Liver (tissue), 9 donors: ENCODE results near the gene SHROOM1. TPM values are rescaled to one million over a fixed set of nuclear protein-coding genes. Genes with fewer than 3 reads are reported as not detected.

Experiments used
- DNase-seq: peaks from one replicate; pipeline ENCODE4 v3.0.0-alpha.2; 2017; ENCODE audit warnings: low spot score
- H3K27ac ChIP-seq, 2 donors: one replicate each; pipeline ENCODE4 v1.7.0; 2013; ENCODE audit warnings: inconsistent platforms in 2 of 2, low read length in 2 of 2, control low read depth in 1 of 2, low read depth in 1 of 2, mild to moderate bottlenecking in 1 of 2
- H3K27me3 ChIP-seq, 4 donors: one replicate each; pipeline versions ENCODE4 v1.6.1 to v1.7.0; 2013; ENCODE audit warnings: low read length in 3 of 4, inconsistent platforms in 1 of 4, mild to moderate bottlenecking in 1 of 4, moderate library complexity in 1 of 4; ENCODE audit not compliant: control insufficient read depth in 4 of 4, insufficient read depth in 4 of 4
- H3K36me3 ChIP-seq, 4 donors: one replicate each; pipeline versions ENCODE4 v1.6.1 to v1.7.0; 2013; ENCODE audit warnings: low read length in 3 of 4, mild to moderate bottlenecking in 3 of 4, low read depth in 1 of 4, moderate library complexity in 1 of 4; ENCODE audit not compliant: control insufficient read depth in 4 of 4, insufficient read depth in 3 of 4
- H3K4me1 ChIP-seq, 4 donors: one replicate each; pipeline versions ENCODE4 v1.6.1 to v1.7.0; 2013; ENCODE audit warnings: low read length in 3 of 4, mild to moderate bottlenecking in 3 of 4, moderate library complexity in 1 of 4; ENCODE audit not compliant: control insufficient read depth in 4 of 4, insufficient read depth in 4 of 4
- H3K4me3 ChIP-seq, 3 donors: one replicate each; pipeline versions ENCODE4 v1.6.1 to v1.7.0; 2013; ENCODE audit warnings: low read length in 3 of 3, control low read depth in 1 of 3, low read depth in 1 of 3, mild to moderate bottlenecking in 1 of 3
- H3K9ac ChIP-seq, 2 donors: one replicate each; pipeline ENCODE4 v1.7.0; 2013; ENCODE audit warnings: low read length in 2 of 2, mild to moderate bottlenecking in 2 of 2, moderate library complexity in 2 of 2, control low read depth in 1 of 2, low read depth in 1 of 2
- H3K9me3 ChIP-seq, 4 donors: one replicate each; pipeline versions ENCODE4 v1.6.1 to v1.7.0; 2013; ENCODE audit warnings: low read length in 3 of 4; ENCODE audit not compliant: control insufficient read depth in 4 of 4
- GABPA ChIP-seq, 2 donors: IDR thresholded peaks in 1 of 2; conservative IDR thresholded peaks in 1 of 2; 2 replicates each; pipeline ENCODE4 v1.6.1; 2016; ENCODE audit warnings: antibody characterized with exemption in 2 of 2, mild to moderate bottlenecking in 1 of 2, moderate library complexity in 1 of 2
- HNF4A ChIP-seq, 2 donors: conservative IDR thresholded peaks; 2 replicates each; pipeline ENCODE4 v1.6.1; 2016; ENCODE audit warnings: antibody characterized with exemption in 2 of 2, mild to moderate bottlenecking in 2 of 2
- JUND ChIP-seq, 2 donors: IDR thresholded peaks; 2 replicates each; pipeline ENCODE4 v1.6.1; 2016; ENCODE audit warnings: antibody characterized with exemption in 2 of 2
- RAD21 ChIP-seq, 2 donors: IDR thresholded peaks; 2 replicates each; pipeline ENCODE4 v1.6.1; 2016; ENCODE audit warnings: antibody characterized with exemption in 2 of 2, mild to moderate bottlenecking in 2 of 2
- SP1 ChIP-seq: IDR thresholded peaks from 2 replicates; pipeline ENCODE4 v1.6.1; 2018; ENCODE audit warnings: antibody characterized with exemption, mild to moderate bottlenecking
- YY1 ChIP-seq: IDR thresholded peaks from 2 replicates; pipeline ENCODE4 v1.6.1; 2016; ENCODE audit warnings: antibody characterized with exemption, mild to moderate bottlenecking
- WGBS: extraction: QIAGEN DNeasy Blood & Tissue Kit; methylation state at CpG from one replicate; pipeline ENCODE4 v1.1.7; 2013; 5-methylcytosine and 5-hydroxymethylcytosine counted together
- polyA plus RNA-seq, 2 donors: library from polyadenylated mRNA; stranded (reverse) in 1 of 2; unstranded in 1 of 2; fragments of 200-250 nt in 1 of 2; fragments of >200 nt in 1 of 2; fragmentation: Nextera tagmentation in 1 of 2; extraction: Ambion mirVana in 1 of 2; gene quantifications; one replicate each; pipeline versions ENCODE4 v1.2.1 to v1.2.3, GENCODE V29; 2013 to 2015
- total RNA-seq, 2 donors: library from RNA; depleted of rRNA; stranded (reverse); fragments of >200 nt; gene quantifications; one replicate each; pipeline ENCODE4 v1.2.3, GENCODE V29; 2014
- TF ChIP-seq, protein P1 (sequence below): IDR thresholded peaks from 2 replicates; pipeline ENCODE4 v1.6.1; 2016; ENCODE audit warnings: antibody characterized with exemption, mild to moderate bottlenecking
- TF ChIP-seq, protein P2 (sequence below): IDR thresholded peaks from 2 replicates; pipeline ENCODE4 v1.6.1; 2016; ENCODE audit warnings: antibody characterized with exemption
- TF ChIP-seq, protein P3 (sequence below): IDR thresholded peaks from 2 replicates; pipeline ENCODE4 v1.6.1; 2016; ENCODE audit warnings: antibody characterized with exemption
- TF ChIP-seq, protein P4 (sequence below): IDR thresholded peaks from 2 replicates; pipeline ENCODE4 v1.6.1; 2016; ENCODE audit warnings: antibody characterized with exemption
- donor health status: healthy.
- donor health status: healthy.
- donor health status: healthy.
- donor health status: healthy.
- donor health status: healthy.

SHROOM1 gene
- total and polyA plus RNA-seq, 4 donors: 6.1 to 28.5 (median 18.3) TPM

DNA sequence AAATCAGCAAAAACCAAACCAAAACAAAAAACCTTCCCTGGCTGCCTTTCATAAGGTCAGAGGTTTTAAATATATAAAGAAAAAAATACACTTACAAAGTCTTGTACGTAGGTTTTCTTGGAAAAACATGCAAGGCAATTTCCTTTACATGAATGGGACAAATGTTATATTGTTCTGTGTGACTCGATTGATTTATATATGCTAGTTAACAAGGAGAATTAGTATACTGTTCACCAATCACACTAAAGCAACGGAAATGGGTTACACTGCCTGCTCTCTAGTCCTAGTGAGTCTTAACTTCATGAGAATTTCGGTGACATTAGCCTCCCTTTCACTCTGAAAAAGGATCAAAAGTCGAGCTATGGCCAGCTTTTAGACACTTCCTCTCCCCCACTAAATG lies 30.3 kb upstream of the SHROOM1 start (continued):
- TF ChIP-seq, protein P1, sequence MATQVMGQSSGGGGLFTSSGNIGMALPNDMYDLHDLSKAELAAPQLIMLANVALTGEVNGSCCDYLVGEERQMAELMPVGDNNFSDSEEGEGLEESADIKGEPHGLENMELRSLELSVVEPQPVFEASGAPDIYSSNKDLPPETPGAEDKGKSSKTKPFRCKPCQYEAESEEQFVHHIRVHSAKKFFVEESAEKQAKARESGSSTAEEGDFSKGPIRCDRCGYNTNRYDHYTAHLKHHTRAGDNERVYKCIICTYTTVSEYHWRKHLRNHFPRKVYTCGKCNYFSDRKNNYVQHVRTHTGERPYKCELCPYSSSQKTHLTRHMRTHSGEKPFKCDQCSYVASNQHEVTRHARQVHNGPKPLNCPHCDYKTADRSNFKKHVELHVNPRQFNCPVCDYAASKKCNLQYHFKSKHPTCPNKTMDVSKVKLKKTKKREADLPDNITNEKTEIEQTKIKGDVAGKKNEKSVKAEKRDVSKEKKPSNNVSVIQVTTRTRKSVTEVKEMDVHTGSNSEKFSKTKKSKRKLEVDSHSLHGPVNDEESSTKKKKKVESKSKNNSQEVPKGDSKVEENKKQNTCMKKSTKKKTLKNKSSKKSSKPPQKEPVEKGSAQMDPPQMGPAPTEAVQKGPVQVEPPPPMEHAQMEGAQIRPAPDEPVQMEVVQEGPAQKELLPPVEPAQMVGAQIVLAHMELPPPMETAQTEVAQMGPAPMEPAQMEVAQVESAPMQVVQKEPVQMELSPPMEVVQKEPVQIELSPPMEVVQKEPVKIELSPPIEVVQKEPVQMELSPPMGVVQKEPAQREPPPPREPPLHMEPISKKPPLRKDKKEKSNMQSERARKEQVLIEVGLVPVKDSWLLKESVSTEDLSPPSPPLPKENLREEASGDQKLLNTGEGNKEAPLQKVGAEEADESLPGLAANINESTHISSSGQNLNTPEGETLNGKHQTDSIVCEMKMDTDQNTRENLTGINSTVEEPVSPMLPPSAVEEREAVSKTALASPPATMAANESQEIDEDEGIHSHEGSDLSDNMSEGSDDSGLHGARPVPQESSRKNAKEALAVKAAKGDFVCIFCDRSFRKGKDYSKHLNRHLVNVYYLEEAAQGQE: no peak
- TF ChIP-seq, protein P2, sequence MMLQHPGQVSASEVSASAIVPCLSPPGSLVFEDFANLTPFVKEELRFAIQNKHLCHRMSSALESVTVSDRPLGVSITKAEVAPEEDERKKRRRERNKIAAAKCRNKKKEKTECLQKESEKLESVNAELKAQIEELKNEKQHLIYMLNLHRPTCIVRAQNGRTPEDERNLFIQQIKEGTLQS: no peak
- TF ChIP-seq HNF4A (conservative IDR thresholded peaks at IDR 0.05): no peak

DNA sequence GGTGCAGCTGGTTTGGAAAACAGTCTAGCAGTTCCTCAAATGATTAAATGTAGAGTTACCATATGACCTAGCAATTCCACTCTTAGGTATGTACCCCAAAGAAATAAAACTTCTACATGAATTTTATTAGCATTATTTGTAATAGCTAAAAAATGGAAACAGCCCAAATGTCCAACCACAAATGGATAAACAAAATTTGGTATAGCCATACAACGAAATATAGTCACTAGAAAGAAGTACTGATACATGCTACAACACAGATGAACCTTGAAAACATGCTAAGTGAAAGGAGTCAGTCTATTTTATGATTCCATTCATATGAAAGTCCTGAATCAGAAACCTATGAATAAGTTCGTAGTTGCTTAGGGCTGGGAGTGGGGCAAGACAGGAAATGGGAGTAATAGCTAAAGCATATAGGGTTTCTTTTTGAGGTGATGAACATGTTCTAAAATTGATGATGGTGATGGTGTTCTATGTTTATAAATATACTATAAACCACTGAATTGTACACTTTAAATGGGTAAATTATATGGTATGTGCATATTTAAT lies 29.5 kb upstream of the SHROOM1 start:
- Histone ChIP-seq H3K36me3 (no peaks in the 10 kb centered on the region), H3K4me3 (no peak overlapping the region), H3K27me3 (no peaks in the 10 kb centered on the region), H3K9ac (no peak overlapping the region), H3K27ac (no peak overlapping the region), H3K4me1 (peaks cover 0 to 3% (median 0%) of the 10 kb centered on the region in 4 donors), H3K9me3 (no peaks in the 10 kb centered on the region)
- TF ChIP-seq RAD21 (IDR thresholded peaks at IDR 0.05) (no peak), YY1 (no peak), SP1 (no peak), GABPA (IDR thresholded peaks at IDR 0.05 in 1 of 2, conservative IDR thresholded peaks at IDR 0.05 in 1 of 2) (no peak), HNF4A (conservative IDR thresholded peaks at IDR 0.05) (no peak), JUND (IDR thresholded peaks at IDR 0.05) (no peak)
- TF ChIP-seq, protein P1: no peak
- TF ChIP-seq, protein P3, sequence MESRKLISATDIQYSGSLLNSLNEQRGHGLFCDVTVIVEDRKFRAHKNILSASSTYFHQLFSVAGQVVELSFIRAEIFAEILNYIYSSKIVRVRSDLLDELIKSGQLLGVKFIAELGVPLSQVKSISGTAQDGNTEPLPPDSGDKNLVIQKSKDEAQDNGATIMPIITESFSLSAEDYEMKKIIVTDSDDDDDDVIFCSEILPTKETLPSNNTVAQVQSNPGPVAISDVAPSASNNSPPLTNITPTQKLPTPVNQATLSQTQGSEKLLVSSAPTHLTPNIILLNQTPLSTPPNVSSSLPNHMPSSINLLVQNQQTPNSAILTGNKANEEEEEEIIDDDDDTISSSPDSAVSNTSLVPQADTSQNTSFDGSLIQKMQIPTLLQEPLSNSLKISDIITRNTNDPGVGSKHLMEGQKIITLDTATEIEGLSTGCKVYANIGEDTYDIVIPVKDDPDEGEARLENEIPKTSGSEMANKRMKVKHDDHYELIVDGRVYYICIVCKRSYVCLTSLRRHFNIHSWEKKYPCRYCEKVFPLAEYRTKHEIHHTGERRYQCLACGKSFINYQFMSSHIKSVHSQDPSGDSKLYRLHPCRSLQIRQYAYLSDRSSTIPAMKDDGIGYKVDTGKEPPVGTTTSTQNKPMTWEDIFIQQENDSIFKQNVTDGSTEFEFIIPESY: no peak
- TF ChIP-seq, protein P4, sequence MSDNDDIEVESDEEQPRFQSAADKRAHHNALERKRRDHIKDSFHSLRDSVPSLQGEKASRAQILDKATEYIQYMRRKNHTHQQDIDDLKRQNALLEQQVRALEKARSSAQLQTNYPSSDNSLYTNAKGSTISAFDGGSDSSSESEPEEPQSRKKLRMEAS: no peak
- 90% methylated on average over 2 of the region's 2 CpGs for WGBS
- no peak for DNase-seq
